Ishikawa (cell line): Measurements from ENCODE around the gene CNTNAP2.
A peak's percentile ranks its signal among the peaks of the same experiment; 100 is the strongest.

Experiments
- CEBPB ChIP-seq: IDR thresholded peaks from 2 replicates; pipeline ENCODE4 v1.6.1; 2012
- CREB1 ChIP-seq: IDR thresholded peaks from 2 replicates; pipeline ENCODE4 v1.6.1; 2012; ENCODE audit warnings: low read depth
- EGR1 ChIP-seq: IDR thresholded peaks from 2 replicates; pipeline ENCODE4 v1.6.1; 2012
- EP300 ChIP-seq: IDR thresholded peaks from 2 replicates; pipeline ENCODE4 v1.6.1; 2012; ENCODE audit warnings: borderline replicate concordance
- FOXM1 ChIP-seq: IDR thresholded peaks from 2 replicates; pipeline ENCODE4 v1.6.1; 2012; ENCODE audit warnings: low read depth, borderline replicate concordance
- NFIC ChIP-seq: IDR thresholded peaks from 2 replicates; pipeline ENCODE4 v1.6.1; 2012
- RAD21 ChIP-seq: IDR thresholded peaks from 2 replicates; pipeline ENCODE4 v1.6.1; 2012; ENCODE audit warnings: low read depth
- TAF1 ChIP-seq: IDR thresholded peaks from 2 replicates; pipeline ENCODE4 v1.6.1; 2012; ENCODE audit warnings: low read depth, mild to moderate bottlenecking
- TCF12 ChIP-seq: IDR thresholded peaks from 2 replicates; pipeline ENCODE4 v1.6.1; 2012; ENCODE audit warnings: low read depth
- TEAD4 ChIP-seq: IDR thresholded peaks from 2 replicates; pipeline ENCODE4 v1.6.1; 2012
- YY1 ChIP-seq: IDR thresholded peaks from 2 replicates; pipeline ENCODE4 v1.6.1; 2012; ENCODE audit warnings: low read depth
- ZBTB7A ChIP-seq: IDR thresholded peaks from 2 replicates; pipeline ENCODE4 v1.6.1; 2012; ENCODE audit warnings: low read depth
- TF ChIP-seq, protein P1 (sequence below): IDR thresholded peaks from 2 replicates; pipeline ENCODE4 v1.6.1; 2012; ENCODE audit warnings: low read depth, mild to moderate bottlenecking
- TF ChIP-seq, protein P2 (sequence below): IDR thresholded peaks from 2 replicates; pipeline ENCODE4 v1.6.1; 2012
- TF ChIP-seq, protein P3 (sequence below): IDR thresholded peaks from 2 replicates; pipeline ENCODE4 v1.6.1; 2012

The CNTNAP2 gene

DNA sequence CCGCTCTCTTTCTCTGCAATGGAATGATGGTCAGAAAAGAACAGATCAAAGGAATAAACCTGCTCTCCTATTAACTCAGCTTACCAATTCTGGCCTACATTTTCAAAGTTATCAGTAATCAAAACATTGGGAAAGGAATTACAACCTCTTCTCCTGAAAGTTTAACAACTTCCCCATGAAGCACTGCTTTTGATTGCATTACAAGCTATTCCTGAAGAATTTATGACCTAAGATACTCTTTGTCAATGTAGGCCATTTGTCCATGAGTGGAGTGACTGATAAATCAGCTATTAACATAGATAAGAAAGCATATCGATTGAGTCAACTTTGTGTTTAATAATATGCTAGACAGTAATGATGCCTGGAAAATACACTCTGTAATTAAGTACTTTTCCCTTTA is 2202.2 kb downstream of the CNTNAP2 start:
- TF ChIP-seq, protein P1, sequence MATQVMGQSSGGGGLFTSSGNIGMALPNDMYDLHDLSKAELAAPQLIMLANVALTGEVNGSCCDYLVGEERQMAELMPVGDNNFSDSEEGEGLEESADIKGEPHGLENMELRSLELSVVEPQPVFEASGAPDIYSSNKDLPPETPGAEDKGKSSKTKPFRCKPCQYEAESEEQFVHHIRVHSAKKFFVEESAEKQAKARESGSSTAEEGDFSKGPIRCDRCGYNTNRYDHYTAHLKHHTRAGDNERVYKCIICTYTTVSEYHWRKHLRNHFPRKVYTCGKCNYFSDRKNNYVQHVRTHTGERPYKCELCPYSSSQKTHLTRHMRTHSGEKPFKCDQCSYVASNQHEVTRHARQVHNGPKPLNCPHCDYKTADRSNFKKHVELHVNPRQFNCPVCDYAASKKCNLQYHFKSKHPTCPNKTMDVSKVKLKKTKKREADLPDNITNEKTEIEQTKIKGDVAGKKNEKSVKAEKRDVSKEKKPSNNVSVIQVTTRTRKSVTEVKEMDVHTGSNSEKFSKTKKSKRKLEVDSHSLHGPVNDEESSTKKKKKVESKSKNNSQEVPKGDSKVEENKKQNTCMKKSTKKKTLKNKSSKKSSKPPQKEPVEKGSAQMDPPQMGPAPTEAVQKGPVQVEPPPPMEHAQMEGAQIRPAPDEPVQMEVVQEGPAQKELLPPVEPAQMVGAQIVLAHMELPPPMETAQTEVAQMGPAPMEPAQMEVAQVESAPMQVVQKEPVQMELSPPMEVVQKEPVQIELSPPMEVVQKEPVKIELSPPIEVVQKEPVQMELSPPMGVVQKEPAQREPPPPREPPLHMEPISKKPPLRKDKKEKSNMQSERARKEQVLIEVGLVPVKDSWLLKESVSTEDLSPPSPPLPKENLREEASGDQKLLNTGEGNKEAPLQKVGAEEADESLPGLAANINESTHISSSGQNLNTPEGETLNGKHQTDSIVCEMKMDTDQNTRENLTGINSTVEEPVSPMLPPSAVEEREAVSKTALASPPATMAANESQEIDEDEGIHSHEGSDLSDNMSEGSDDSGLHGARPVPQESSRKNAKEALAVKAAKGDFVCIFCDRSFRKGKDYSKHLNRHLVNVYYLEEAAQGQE, result no peak
- TF ChIP-seq, protein P2, sequence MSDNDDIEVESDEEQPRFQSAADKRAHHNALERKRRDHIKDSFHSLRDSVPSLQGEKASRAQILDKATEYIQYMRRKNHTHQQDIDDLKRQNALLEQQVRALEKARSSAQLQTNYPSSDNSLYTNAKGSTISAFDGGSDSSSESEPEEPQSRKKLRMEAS, result no peak

DNA sequence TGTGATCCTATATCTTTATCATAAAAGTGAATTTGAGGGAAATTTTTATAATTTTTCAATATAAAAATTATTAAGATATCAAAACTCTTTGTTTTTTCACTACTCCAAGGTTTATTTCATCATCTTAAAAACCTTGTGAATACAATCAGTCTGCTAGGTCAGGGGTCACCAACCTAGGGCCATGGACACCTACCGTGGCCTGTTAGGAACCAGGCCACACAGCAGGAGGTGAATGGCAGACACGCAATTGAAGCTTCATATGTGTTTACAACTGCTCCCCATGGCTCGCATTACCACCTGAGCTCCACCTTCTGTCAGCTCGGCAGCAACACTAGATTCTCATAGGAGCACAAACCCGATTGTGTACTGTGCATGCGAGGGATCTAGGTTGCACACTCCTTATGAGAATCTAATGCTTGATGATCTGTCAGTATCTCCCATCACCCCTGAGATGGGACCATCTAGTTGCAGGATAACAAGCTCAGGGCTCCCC is 2202.8 kb downstream of the CNTNAP2 start:
- no peak for TF ChIP-seq YY1
- TF ChIP-seq, protein P1, result no peak

DNA sequence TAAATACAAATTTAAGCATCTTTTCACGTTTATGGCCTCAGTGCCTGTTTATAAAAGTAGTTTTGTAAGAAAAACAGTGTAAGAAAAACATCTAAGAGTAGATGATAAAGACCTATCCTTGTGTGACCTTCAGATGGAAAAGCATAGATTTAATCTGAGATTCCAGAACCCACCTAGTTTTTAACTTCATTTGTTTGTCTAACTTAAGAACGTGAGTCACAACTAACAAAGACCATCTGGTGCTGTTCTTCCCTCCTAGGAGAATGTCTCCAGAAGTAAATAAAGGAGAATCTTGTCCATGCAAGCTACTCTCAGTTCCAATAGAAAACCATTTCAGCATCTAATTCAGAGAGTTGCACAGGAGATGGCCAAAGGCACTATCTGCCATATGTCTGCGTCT is 2208.6 kb downstream of the CNTNAP2 start:
- TF ChIP-seq TCF12, result no peak
- no peak for TF ChIP-seq RAD21
- TF ChIP-seq, protein P3, sequence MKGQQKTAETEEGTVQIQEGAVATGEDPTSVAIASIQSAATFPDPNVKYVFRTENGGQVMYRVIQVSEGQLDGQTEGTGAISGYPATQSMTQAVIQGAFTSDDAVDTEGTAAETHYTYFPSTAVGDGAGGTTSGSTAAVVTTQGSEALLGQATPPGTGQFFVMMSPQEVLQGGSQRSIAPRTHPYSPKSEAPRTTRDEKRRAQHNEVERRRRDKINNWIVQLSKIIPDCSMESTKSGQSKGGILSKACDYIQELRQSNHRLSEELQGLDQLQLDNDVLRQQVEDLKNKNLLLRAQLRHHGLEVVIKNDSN, result no peak
- no peak for TF ChIP-seq CREB1
- no peak for TF ChIP-seq TAF1
- TF ChIP-seq, protein P2, result no peak
- no peak for TF ChIP-seq ZBTB7A
- TF ChIP-seq, protein P1, result no peak

DNA sequence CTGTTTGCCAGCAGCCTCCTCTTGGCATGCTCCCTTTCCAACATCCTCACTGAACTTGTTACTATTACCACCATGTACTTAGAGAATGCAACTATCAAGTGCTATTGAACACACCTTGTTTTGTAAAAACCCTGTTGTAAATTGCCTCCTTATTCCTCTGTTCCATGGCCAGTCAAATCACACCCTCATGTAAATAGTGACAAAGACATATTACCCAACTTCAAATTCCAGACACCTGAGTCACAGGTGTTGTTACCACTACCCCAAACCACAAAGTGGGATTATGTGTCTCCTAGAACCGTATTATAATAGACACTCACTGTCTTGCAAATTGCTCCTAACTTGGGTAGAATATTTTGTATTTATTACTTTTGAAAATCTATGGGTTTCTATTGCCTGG is 2210.8 kb downstream of the CNTNAP2 start:
- TF ChIP-seq, protein P1, result no peak
- TF ChIP-seq EP300, result peak; percentile 58; the same call in 1 of the 2 replicates
- TF ChIP-seq ZBTB7A, result no peak
- TF ChIP-seq CREB1, result no peak
- TF ChIP-seq FOXM1, result no peak
- TF ChIP-seq CEBPB, result peak; percentile 80
- TF ChIP-seq, protein P3, result no peak
- TF ChIP-seq TAF1, result no peak
- TF ChIP-seq TEAD4, result peak; percentile 83
- TF ChIP-seq YY1, result no peak
- TF ChIP-seq RAD21, result no peak
- TF ChIP-seq, protein P2, result no peak
- no peak for TF ChIP-seq EGR1
- TF ChIP-seq TCF12, result peak; percentile 49; the same call in 1 of the 2 replicates
- TF ChIP-seq NFIC, result no peak
